ENCODE data around the gene CEP112.
"Not testable (repeated sequence)": the region's sequence is repeated elsewhere in the genome, so short reads cannot be mapped to it uniquely, and the experiment has no call there.

CEP112 gene

DNA sequence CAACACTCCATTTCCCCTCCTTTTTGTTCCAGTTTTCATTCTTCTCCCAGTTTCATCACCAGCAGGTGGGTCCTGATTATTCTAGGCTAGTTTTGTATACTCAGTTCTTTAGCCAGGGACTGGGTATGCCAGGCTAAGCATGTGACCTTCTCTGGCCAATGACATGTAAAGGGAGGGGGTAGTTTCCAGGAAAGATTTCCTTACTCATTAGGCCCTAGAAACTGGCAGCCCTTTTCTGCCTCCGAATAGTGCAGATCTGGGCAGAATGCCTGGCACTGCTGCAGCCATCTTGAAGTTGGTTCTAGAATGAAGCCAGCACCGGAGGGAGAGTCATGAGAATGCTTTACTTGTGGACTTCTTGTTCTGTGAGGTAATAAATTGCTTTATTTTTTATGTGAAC lies 503.6 kb downstream of the CEP112 start:
- H3K4me1 ChIP-seq = no peaks in the 10 kb centered on the region
- TF ChIP-seq, protein P1, sequence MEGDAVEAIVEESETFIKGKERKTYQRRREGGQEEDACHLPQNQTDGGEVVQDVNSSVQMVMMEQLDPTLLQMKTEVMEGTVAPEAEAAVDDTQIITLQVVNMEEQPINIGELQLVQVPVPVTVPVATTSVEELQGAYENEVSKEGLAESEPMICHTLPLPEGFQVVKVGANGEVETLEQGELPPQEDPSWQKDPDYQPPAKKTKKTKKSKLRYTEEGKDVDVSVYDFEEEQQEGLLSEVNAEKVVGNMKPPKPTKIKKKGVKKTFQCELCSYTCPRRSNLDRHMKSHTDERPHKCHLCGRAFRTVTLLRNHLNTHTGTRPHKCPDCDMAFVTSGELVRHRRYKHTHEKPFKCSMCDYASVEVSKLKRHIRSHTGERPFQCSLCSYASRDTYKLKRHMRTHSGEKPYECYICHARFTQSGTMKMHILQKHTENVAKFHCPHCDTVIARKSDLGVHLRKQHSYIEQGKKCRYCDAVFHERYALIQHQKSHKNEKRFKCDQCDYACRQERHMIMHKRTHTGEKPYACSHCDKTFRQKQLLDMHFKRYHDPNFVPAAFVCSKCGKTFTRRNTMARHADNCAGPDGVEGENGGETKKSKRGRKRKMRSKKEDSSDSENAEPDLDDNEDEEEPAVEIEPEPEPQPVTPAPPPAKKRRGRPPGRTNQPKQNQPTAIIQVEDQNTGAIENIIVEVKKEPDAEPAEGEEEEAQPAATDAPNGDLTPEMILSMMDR (IDR thresholded peaks at IDR 0.05) = no peak
- H3K36me3 ChIP-seq = peaks cover 0 to 5% (median 4%) of the 10 kb centered on the region in 3 donors
- H3K27me3 ChIP-seq = no peaks in the 10 kb centered on the region
- intact Hi-C loops (cut with DNase I; ENCODE audit: low total_unique reads) = no loop called here
- no peak overlapping the region for H3K27ac ChIP-seq
- no peaks in the 10 kb centered on the region for H3K9me3 ChIP-seq
- H3K4me3 ChIP-seq = no peak overlapping the region
- DNase-seq = no peak

DNA sequence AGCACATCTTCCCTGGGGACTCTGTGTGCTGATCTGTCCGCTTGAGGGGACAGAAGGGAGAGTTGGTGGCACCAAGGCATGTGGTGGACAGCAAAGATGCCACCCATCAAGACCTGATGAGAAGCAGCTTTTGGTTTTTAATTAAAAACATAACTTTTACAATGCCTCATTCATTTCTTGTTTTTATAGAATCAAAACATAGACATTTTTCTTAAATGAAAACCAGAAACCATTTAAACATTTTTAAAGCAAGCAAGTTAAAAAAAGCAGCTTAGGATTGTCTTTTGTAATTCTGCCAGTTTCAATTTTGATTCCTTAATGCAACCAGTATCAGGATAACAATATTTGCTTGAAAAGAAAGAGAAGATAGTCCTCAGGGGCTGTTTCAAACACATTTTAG lies 506.8 kb downstream of the CEP112 start:
- TF ChIP-seq, protein P1 (IDR thresholded peaks at IDR 0.05) = no peak
- no peak for DNase-seq
- no peaks in the 10 kb centered on the region for H3K27me3 ChIP-seq
- H3K9me3 ChIP-seq = no peaks in the 10 kb centered on the region
- no peak overlapping the region for H3K4me3 ChIP-seq
- peaks cover 0 to 5% (median 4%) of the 10 kb centered on the region in 3 donors for H3K36me3 ChIP-seq
- no peak overlapping the region for H3K27ac ChIP-seq
- intact Hi-C loops (cut with DNase I; ENCODE audit: low total_unique reads) = no loop called here
- no peaks in the 10 kb centered on the region for H3K4me1 ChIP-seq

DNA sequence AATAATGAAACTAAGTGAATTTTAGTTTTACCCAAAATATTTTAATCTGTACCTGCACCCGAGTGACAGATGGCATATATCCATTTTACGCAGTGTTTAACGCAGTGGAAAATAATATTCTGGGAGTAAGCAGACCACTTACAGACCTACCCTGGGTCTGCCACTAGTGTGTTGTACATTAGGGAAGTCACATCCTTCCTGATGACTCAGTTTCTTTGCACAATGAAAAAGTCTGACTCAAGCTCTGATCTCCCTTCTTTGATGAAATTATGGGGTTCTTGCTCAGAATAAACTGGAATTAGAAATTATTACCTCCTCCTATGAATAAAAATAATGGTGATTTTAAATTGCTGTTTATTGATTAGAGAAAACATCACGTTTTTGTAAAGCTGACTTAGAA lies 507.3 kb downstream of the CEP112 start:
- TF ChIP-seq, protein P1 (IDR thresholded peaks at IDR 0.05) = no peak
- H3K27ac ChIP-seq = no peak overlapping the region
- H3K36me3 ChIP-seq = peaks cover 0 to 5% (median 4%) of the 10 kb centered on the region in 3 donors
- no peaks in the 10 kb centered on the region for H3K27me3 ChIP-seq
- H3K4me3 ChIP-seq = no peak overlapping the region
- intact Hi-C loops (cut with DNase I; ENCODE audit: low total_unique reads) = no loop called here
- no peaks in the 10 kb centered on the region for H3K9me3 ChIP-seq
- no peak for DNase-seq
- no peaks in the 10 kb centered on the region for H3K4me1 ChIP-seq

DNA sequence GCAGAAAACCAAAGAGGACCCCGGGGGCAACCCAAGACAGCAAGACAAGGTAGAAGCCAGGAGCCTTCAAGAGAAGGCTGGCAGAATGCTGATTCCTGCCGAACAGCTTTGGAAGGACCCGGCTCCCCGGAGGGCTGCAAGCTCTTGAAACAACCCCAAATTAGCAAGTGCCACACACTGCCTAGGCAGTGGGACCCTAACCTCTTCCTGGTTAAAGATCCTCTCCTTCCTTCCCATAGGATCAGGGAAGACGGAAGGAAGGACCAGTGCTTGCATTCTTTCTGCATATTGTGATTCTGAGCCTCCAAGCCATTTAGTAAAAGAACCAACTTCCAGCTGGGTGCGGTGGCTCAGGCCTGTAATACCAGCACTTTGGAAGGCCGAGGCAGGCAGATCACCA lies 508.5 kb downstream of the CEP112 start:
- Histone ChIP-seq H3K4me1 (no peaks in the 10 kb centered on the region), H3K9me3 (no peaks in the 10 kb centered on the region), H3K27me3 (no peaks in the 10 kb centered on the region), H3K27ac (no peak overlapping the region), H3K36me3 (peaks cover 0 to 2% (median 0%) of the 10 kb centered on the region in 3 donors), H3K4me3 (no peak overlapping the region)
- TF ChIP-seq, protein P1 (IDR thresholded peaks at IDR 0.05) = no peak
- intact Hi-C loops (cut with DNase I; ENCODE audit: low total_unique reads) = no loop called here
- DNase-seq = no peak

DNA sequence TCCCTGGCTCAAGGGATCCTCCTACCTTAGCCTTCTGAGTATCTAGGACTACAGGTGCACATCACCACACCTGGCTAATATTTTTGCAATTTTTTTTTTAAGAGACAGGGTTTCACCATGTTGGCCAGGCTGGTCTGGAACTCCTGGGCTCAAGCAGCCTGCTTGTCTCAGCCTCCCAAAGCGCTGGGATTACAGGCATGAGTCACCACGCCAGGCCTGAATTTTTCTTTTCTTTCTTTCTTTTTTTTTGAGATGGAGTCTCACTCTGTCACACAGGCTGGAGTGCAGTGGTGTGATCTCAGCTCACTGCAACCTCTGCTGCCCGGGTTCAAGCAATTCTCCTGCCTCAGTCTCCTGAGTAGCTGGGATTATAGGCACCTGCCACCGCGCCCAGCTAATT lies 510.2 kb downstream of the CEP112 start:
- H3K36me3 ChIP-seq; intact Hi-C loops (cut with DNase I; ENCODE audit: low total_unique reads): not testable (repeated sequence)

DNA sequence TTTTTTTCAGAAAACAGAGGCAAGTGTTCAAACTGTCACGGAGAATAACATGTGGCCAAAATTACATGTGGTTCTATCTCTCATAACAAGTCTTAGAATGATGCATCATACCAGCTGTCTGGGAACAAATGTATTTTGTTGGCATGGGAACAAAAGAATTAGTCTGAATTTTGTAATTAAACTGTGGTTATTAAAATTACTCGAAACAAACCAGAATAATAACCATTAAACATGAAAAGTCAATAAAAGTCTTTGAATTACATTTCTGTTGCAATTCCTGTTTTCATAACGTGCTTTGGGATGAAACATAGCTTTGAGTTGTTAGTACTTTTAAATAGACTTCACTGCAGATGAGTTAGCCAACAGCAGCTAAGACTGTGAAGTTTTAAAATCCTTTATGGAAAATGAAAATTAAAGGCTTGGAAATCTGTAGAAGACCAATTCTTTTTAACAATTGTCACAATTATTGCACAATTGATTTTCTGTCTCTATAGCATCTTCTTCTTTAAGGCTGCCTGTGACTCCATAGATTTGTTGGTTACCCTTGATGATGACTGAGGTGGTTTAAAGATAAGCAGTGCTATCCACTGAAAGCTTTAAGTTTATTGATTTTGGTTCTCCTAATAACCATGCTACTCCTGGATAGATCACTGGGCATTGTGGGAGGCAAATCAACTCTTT lies 512.6 kb downstream of the CEP112 start:
- intact Hi-C loops (cut with DNase I; ENCODE audit: low total_unique reads) = no loop called here
- Histone ChIP-seq H3K27me3 (no peaks in the 10 kb centered on the region), H3K36me3 (no peaks in the 10 kb centered on the region), H3K4me3 (no peak overlapping the region), H3K9me3 (no peaks in the 10 kb centered on the region), H3K4me1 (no peaks in the 10 kb centered on the region), H3K27ac (no peak overlapping the region)
- DNase-seq = no peak
- TF ChIP-seq, protein P1 (IDR thresholded peaks at IDR 0.05) = no peak

More for the DNA sequence above, 510.2 kb downstream of the CEP112 start:
- not testable (repeated sequence) for H3K9me3 ChIP-seq, DNase-seq, H3K27ac ChIP-seq, H3K4me3 ChIP-seq, H3K27me3 ChIP-seq, H3K4me1 ChIP-seq
